IPS DF 4.7 (cell line): ENCODE data around the gene C9orf72.
"Not testable (repeated sequence)": the region's sequence is repeated elsewhere in the genome, so short reads cannot be mapped to it uniquely, and the experiment has no call there.

Experiments
- DNase-seq: peaks from one replicate; pipeline ENCODE4 v3.0.0-alpha.2; 2013; ENCODE audit warnings: low spot score; ENCODE audit errors: extremely low read depth

Gene C9orf72

GRCh38 chr9:27572918-27573633, at the start of gene C9orf72:
C9orf72 (minus strand) TSS chr9:27573481; CDS start chr9:27567120, 6,361 bp downstream.
- DNase-seq, result no peak

GRCh38 chr9:27622693-27623340, 49.5 kb upstream of the C9orf72 start:
- no peak for DNase-seq

- no peak for DNase-seq
Measured at GRCh38 chr9:27619743-27620142, 46.5 kb upstream of the C9orf72 start.

- DNase-seq, result no peak
Measured at GRCh38 chr9:27618066-27618465, 44.8 kb upstream of the C9orf72 start.

GRCh38 chr9:27614551-27614950, 41.3 kb upstream of the C9orf72 start:
- no peak for DNase-seq

- not testable (repeated sequence) for DNase-seq
Measured at GRCh38 chr9:27612036-27612435, 38.8 kb upstream of the C9orf72 start.

GRCh38 chr9:27610622-27611021, 37.3 kb upstream of the C9orf72 start:
- no peak for DNase-seq

- no peak for DNase-seq
Measured at GRCh38 chr9:27602954-27603353, 29.7 kb upstream of the C9orf72 start.

- DNase-seq, result no peak
Measured at GRCh38 chr9:27602142-27602861, 29.0 kb upstream of the C9orf72 start.

GRCh38 chr9:27601396-27601795, 28.1 kb upstream of the C9orf72 start:
- no peak for DNase-seq

- no peak for DNase-seq
Measured at GRCh38 chr9:27600256-27600655, 27.0 kb upstream of the C9orf72 start.

GRCh38 chr9:27599870-27600238, 26.6 kb upstream of the C9orf72 start:
- no peak for DNase-seq

GRCh38 chr9:27599102-27599869, 26.0 kb upstream of the C9orf72 start:
- no peak for DNase-seq

GRCh38 chr9:27595733-27596132, 22.5 kb upstream of the C9orf72 start:
- no peak for DNase-seq

- DNase-seq, result no peak
Measured at GRCh38 chr9:27591672-27592071, 18.4 kb upstream of the C9orf72 start.

GRCh38 chr9:27591093-27591492, 17.8 kb upstream of the C9orf72 start:
- DNase-seq, result no peak

GRCh38 chr9:27590651-27591050, 17.4 kb upstream of the C9orf72 start:
- no peak for DNase-seq

- no peak for DNase-seq
Measured at GRCh38 chr9:27589462-27589861, 16.2 kb upstream of the C9orf72 start.

GRCh38 chr9:27586304-27586703, 13.0 kb upstream of the C9orf72 start:
- DNase-seq, result no peak

- DNase-seq, result no peak
Measured at GRCh38 chr9:27584931-27585330, 11.7 kb upstream of the C9orf72 start.

GRCh38 chr9:27582794-27583193, 9.5 kb upstream of the C9orf72 start:
- DNase-seq, result no peak

- no peak for DNase-seq
Measured at GRCh38 chr9:27581826-27582225, 8.5 kb upstream of the C9orf72 start.
